K562 (cell line): ENCODE measurements around the gene FGFRL1.
A peak's percentile ranks its signal among the peaks of the same experiment; 100 is the strongest.

ENCODE experiments used
- MAFG ChIP-seq: fragments of 450-650 bp; conservative IDR thresholded peaks from 2 replicates; pipeline ENCODE4 v1.6.1; 2016; ENCODE audit warnings: missing genetic modification characterization, missing compliant biosample characterization
- MLX ChIP-seq, 2 experiments: fragments of 450-650 bp in 1 of 2; sonication (generic) in 1 of 2; formaldehyde crosslinking; conservative IDR thresholded peaks; 2 replicates each; pipeline versions ENCODE4 v1.4.0 to v1.8.1; 2020 to 2022; ENCODE audit warnings: mild to moderate bottlenecking in 1 of 2, missing genetic modification reagents in 1 of 2
- POLR2A ChIP-seq: fragments of 450-650 bp; conservative IDR thresholded peaks from 2 replicates; pipeline ENCODE4 v1.6.1; 2016
- ZNF766 ChIP-seq: fragments of 200-800 bp; sonication (Bioruptor generic); conservative IDR thresholded peaks from 2 replicates; pipeline ENCODE4 v1.6.1; 2016; ENCODE audit warnings: missing genetic modification characterization, missing compliant biosample characterization

- no peak for TF ChIP-seq ZNF766 (CRISPR knock-in tag)
- TF ChIP-seq MAFG (tag) = no peak
- TF ChIP-seq MLX (CRISPR knock-in tag; conservative IDR thresholded peaks at IDR 0.05) = no peak
- TF ChIP-seq POLR2A = peak; percentile 30; the same call in 1 of the 2 replicates
These were observed 28.3 kb downstream of the FGFRL1 start for GRCh38 chr4:1039493-1040343.
